OCI-LY7 (cell line): ENCODE data around the gene USE1.

ENCODE experiments used
- CTCF ChIP-seq: fragments of 200-600 bp; sonication (generic); conservative IDR thresholded peaks from 2 replicates; pipeline ENCODE4 v1.5.1; 2014; ENCODE audit warnings: mild to moderate bottlenecking, antibody characterized with exemption, low read length, moderate library complexity, mixed read lengths
- EZH2phosphoT487 ChIP-seq: fragments of 200-600 bp; sonication (generic); IDR thresholded peaks from 2 replicates; pipeline ENCODE4 v1.6.1; 2018; ENCODE audit warnings: low read depth, borderline replicate concordance, mild to moderate bottlenecking, mixed run types, antibody characterized with exemption, low read length, moderate library complexity, mixed read lengths

- TF ChIP-seq CTCF (no peak), EZH2phosphoT487 (no peak)
These were observed 40.0 kb downstream of the USE1 start for GRCh38 chr19:17255150-17255621.
